MM.1S (cell line): ENCODE results near the gene REXO4.

Source experiments
- DNase-seq: peaks from one replicate; pipeline ENCODE4 v3.0.0-alpha.2; 2015
- H2AFZ ChIP-seq: fragments of 300-600 bp; sonication (generic); 2 replicates; pipeline ENCODE4 v1.6.0; 2016; ENCODE audit warnings: antibody characterized with exemption, low read length
- H3F3A ChIP-seq: fragments of 300-600 bp; sonication (generic); 2 replicates; pipeline ENCODE4 v1.6.1; 2016; ENCODE audit warnings: mild to moderate bottlenecking, antibody characterized with exemption, low read length, moderate library complexity, mixed read lengths; ENCODE audit not compliant: insufficient read depth
- H3K27ac ChIP-seq: fragments of 300-600 bp; sonication (generic); 2 replicates; pipeline ENCODE4 v1.5.1; 2016; ENCODE audit warnings: mild to moderate bottlenecking, low read length
- H3K27me3 ChIP-seq: fragments of 300-600 bp; sonication (generic); replicated peaks from 2 replicates; pipeline ENCODE4 v1.6.0; 2016; ENCODE audit warnings: low read length; ENCODE audit not compliant: insufficient read depth
- H3K36me3 ChIP-seq: fragments of 300-600 bp; sonication (generic); replicated peaks from 2 replicates; pipeline ENCODE4 v1.6.1; 2016; ENCODE audit warnings: mild to moderate bottlenecking, low read length, mixed read lengths; ENCODE audit not compliant: insufficient read depth
- H3K4me1 ChIP-seq: fragments of 300-600 bp; sonication (generic); 2 replicates; pipeline ENCODE4 v1.6.1; 2016; ENCODE audit warnings: low read length, mixed read lengths
- H3K4me2 ChIP-seq: fragments of 300-600 bp; sonication (generic); 2 replicates; pipeline ENCODE4 v1.6.0; 2016; ENCODE audit warnings: low read depth, low read length
- H3K4me3 ChIP-seq: fragments of 300-600 bp; sonication (generic); 2 replicates; pipeline ENCODE4 v1.5.1; 2016; ENCODE audit warnings: low read length, mixed read lengths
- H3K79me2 ChIP-seq: fragments of 300-600 bp; sonication (generic); 2 replicates; pipeline ENCODE4 v1.6.1; 2016; ENCODE audit warnings: mixed run types, low read length, mixed read lengths
- H3K9ac ChIP-seq: fragments of 300-600 bp; sonication (generic); 2 replicates; pipeline ENCODE4 v1.6.1; 2016; ENCODE audit warnings: low read length, mixed read lengths
- H3K9me2 ChIP-seq: fragments of 300-600 bp; sonication (generic); replicated peaks from 2 replicates; pipeline ENCODE4 v1.6.1; 2016; ENCODE audit warnings: mild to moderate bottlenecking, low read length, mixed read lengths; ENCODE audit not compliant: insufficient read depth
- H3K9me3 ChIP-seq: fragments of 300-600 bp; sonication (generic); replicated peaks from 2 replicates; pipeline ENCODE4 v1.6.1; 2016; ENCODE audit warnings: mild to moderate bottlenecking, low read length, mixed read lengths; ENCODE audit not compliant: insufficient read depth
- H4K20me1 ChIP-seq: fragments of 300-600 bp; sonication (generic); 2 replicates; pipeline ENCODE4 v1.6.1; 2016; ENCODE audit warnings: mild to moderate bottlenecking, low read length, moderate library complexity, mixed read lengths; ENCODE audit not compliant: insufficient read depth
- EZH2 ChIP-seq: fragments of 300-600 bp; sonication (generic); optimal IDR thresholded peaks from 2 replicates; pipeline ENCODE3; 2017; ENCODE audit warnings: low read depth, mild to moderate bottlenecking, antibody characterized with exemption, low read length, mixed read lengths
- EZH2phosphoT487 ChIP-seq: fragments of 300-600 bp; sonication (generic); IDR thresholded peaks from 2 replicates; pipeline ENCODE4 v1.6.1; 2018; ENCODE audit warnings: antibody characterized with exemption, low read length
- TF ChIP-seq, protein P1 (sequence below): fragments of 300-600 bp; sonication (generic); IDR thresholded peaks from 2 replicates; pipeline ENCODE4 v1.5.1; 2016; ENCODE audit warnings: antibody characterized with exemption, low read length, mixed read lengths

The REXO4 gene

DNA sequence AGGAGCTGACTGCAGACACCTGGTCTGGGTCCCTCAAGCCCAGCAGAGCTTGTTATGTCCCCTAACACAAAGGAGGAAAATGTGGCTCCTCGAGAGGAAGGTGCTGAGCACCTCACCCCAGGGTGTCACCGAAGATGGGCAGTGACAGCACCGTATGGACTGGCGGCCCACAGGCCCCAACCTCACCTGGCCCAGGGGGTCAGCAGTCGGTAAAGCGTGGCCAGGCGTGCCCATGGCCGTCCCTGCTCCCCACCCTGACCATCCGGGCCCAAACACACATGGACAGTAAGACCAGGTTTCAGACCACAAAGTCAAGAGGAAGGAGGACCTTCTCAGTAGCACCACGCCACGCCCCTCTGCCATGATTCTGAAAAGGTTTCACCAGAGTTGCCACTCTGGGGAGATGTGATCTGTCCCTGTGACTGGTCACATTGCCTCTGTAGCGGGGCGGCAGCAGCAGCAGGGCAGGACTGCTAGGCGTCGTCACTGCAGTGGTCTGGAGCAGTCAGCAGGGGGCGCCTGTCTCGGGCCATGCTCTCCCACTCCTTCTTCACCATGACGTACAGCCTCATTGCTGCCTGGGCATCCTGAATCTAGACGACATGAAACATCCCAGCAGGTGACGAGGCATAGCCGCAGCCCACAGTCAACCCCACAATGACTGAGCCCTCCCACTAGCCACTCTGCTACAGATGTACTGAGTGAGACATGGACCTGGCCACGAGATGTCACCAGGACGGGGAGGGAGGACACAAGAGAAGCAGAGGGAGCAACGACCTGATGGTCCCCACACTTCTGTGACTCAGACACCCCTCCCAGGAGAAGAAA is 11.1 kb downstream of the REXO4 start:
- H3K79me2 ChIP-seq = no peaks in the 10 kb centered on the region
- no peaks in the 10 kb centered on the region for H4K20me1 ChIP-seq
- H3K4me3 ChIP-seq = no peak overlapping the region
- H3K27ac ChIP-seq = no peak overlapping the region
- H3K9me3 ChIP-seq = no peaks in the 10 kb centered on the region
- no peak overlapping the region for H3K4me2 ChIP-seq
- peak; percentile 43 for DNase-seq
- no peaks in the 10 kb centered on the region for H3K9me2 ChIP-seq
- H3K36me3 ChIP-seq = no peaks in the 10 kb centered on the region
- no peaks in the 10 kb centered on the region for H3K4me1 ChIP-seq
- no peaks in the 10 kb centered on the region for H3K27me3 ChIP-seq
- TF ChIP-seq EZH2 = no peak
- TF ChIP-seq, protein P1, sequence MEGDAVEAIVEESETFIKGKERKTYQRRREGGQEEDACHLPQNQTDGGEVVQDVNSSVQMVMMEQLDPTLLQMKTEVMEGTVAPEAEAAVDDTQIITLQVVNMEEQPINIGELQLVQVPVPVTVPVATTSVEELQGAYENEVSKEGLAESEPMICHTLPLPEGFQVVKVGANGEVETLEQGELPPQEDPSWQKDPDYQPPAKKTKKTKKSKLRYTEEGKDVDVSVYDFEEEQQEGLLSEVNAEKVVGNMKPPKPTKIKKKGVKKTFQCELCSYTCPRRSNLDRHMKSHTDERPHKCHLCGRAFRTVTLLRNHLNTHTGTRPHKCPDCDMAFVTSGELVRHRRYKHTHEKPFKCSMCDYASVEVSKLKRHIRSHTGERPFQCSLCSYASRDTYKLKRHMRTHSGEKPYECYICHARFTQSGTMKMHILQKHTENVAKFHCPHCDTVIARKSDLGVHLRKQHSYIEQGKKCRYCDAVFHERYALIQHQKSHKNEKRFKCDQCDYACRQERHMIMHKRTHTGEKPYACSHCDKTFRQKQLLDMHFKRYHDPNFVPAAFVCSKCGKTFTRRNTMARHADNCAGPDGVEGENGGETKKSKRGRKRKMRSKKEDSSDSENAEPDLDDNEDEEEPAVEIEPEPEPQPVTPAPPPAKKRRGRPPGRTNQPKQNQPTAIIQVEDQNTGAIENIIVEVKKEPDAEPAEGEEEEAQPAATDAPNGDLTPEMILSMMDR = peak; percentile 90
- H3K9ac ChIP-seq = no peak overlapping the region
- H2AFZ ChIP-seq = no peak overlapping the region
- H3F3A ChIP-seq = no peaks in the 10 kb centered on the region

DNA sequence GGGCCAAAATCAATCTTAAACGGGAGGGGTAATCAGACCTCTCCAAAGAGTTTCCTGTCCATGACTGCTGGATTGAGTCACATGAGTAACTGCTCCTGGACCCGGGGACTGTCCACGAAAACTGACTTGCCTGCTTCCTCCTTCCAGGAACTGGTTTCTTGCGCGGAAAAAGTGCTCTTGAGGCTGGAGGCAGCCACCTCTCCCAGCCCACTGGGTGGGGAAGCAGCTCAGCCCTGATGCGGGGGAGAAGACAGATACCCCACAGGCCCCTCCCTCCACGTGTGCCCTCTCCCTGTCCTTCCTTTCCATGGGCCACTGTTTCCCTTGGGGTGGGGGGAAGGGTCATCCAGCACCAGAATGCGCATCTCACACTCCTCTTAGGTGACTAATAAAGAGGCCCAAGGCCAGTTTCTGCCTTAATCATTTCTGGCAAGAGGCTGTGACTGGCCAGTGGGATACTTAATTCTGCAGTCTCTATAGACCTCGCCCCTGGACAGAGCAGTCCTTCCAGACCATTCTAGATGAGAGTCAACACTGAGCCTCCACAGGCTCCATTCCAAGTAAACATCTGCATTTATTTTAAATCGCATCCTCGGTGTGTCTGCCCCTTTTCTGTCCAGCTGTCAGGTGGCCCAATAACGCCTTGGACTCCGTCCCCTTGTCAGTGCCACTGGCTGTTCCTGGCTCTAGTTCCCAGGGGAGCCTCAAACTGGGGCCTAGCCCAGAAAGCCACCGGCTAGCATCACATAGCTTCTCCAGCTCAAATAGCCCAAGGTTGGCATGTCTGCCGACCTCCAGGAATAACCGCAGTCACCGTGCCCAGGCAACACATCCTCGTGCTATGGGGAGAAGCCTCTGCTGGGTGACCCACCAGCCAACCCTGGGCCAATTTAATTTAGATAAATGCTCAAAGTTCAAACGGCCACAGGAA is 12.0 kb downstream of the REXO4 start:
- Histone ChIP-seq H3F3A (no peaks in the 10 kb centered on the region), H2AFZ (no peak overlapping the region), H3K9me3 (no peaks in the 10 kb centered on the region), H3K27me3 (no peaks in the 10 kb centered on the region), H3K4me2 (no peak overlapping the region), H4K20me1 (no peaks in the 10 kb centered on the region), H3K9me2 (no peaks in the 10 kb centered on the region), H3K79me2 (no peaks in the 10 kb centered on the region), H3K36me3 (no peaks in the 10 kb centered on the region), H3K4me1 (no peaks in the 10 kb centered on the region), H3K4me3 (no peak overlapping the region), H3K27ac (no peak overlapping the region), H3K9ac (no peak overlapping the region)
- no peak for TF ChIP-seq EZH2
- TF ChIP-seq, protein P1 = no peak
- no peak for TF ChIP-seq EZH2phosphoT487
- DNase-seq = no peak

DNA sequence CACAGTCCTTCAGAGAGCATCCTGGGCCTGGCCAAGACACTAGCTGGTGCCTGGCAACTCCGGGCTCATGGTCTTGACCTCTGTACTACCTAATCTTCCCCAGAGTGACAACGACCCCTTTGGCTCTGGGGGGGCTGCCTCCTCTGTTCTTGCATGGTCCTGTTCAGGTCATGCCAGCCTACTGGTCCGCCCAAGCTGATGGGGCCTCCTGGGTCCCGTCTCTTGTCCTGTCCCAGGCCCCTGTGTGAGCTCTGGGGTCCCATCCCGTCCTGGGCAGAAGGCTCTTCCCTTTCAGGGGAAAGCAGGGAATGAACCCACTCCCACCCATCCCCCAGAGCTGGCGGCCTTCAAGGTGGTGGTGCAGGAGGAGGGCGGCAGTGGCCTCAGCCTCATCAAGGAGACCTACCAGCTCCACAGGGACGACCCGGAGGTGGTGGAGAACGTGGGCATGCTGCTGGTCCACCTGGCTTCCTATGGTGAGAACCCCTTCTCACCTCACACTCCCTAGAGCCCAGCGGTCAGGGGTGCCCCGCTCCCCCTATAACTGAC is 13.3 kb downstream of the REXO4 start:
- Histone ChIP-seq H3K27me3 (no peaks in the 10 kb centered on the region), H3K4me1 (no peaks in the 10 kb centered on the region), H3K9ac (no peak overlapping the region), H3K9me2 (no peaks in the 10 kb centered on the region), H2AFZ (no peak overlapping the region), H3F3A (no peaks in the 10 kb centered on the region), H4K20me1 (no peaks in the 10 kb centered on the region), H3K4me2 (no peak overlapping the region), H3K36me3 (no peaks in the 10 kb centered on the region), H3K4me3 (no peak overlapping the region), H3K9me3 (no peaks in the 10 kb centered on the region), H3K27ac (no peak overlapping the region), H3K79me2 (no peaks in the 10 kb centered on the region)
- no peak for TF ChIP-seq EZH2
- TF ChIP-seq EZH2phosphoT487 = no peak
- TF ChIP-seq, protein P1 = no peak
- DNase-seq = no peak
